MM.1S (cell line): ENCODE results near the gene SCUBE2.

Experiments
- DNase-seq: peaks from one replicate; pipeline ENCODE4 v3.0.0-alpha.2; 2015
- H2AFZ ChIP-seq: fragments of 300-600 bp; sonication (generic); 2 replicates; pipeline ENCODE4 v1.6.0; 2016; ENCODE audit warnings: antibody characterized with exemption, low read length
- H3F3A ChIP-seq: fragments of 300-600 bp; sonication (generic); 2 replicates; pipeline ENCODE4 v1.6.1; 2016; ENCODE audit warnings: mild to moderate bottlenecking, antibody characterized with exemption, low read length, moderate library complexity, mixed read lengths; ENCODE audit not compliant: insufficient read depth
- H3K27ac ChIP-seq: fragments of 300-600 bp; sonication (generic); 2 replicates; pipeline ENCODE4 v1.5.1; 2016; ENCODE audit warnings: mild to moderate bottlenecking, low read length
- H3K27me3 ChIP-seq: fragments of 300-600 bp; sonication (generic); replicated peaks from 2 replicates; pipeline ENCODE4 v1.6.0; 2016; ENCODE audit warnings: low read length; ENCODE audit not compliant: insufficient read depth
- H3K36me3 ChIP-seq: fragments of 300-600 bp; sonication (generic); replicated peaks from 2 replicates; pipeline ENCODE4 v1.6.1; 2016; ENCODE audit warnings: mild to moderate bottlenecking, low read length, mixed read lengths; ENCODE audit not compliant: insufficient read depth
- H3K4me1 ChIP-seq: fragments of 300-600 bp; sonication (generic); 2 replicates; pipeline ENCODE4 v1.6.1; 2016; ENCODE audit warnings: low read length, mixed read lengths
- H3K4me2 ChIP-seq: fragments of 300-600 bp; sonication (generic); 2 replicates; pipeline ENCODE4 v1.6.0; 2016; ENCODE audit warnings: low read depth, low read length
- H3K4me3 ChIP-seq: fragments of 300-600 bp; sonication (generic); 2 replicates; pipeline ENCODE4 v1.5.1; 2016; ENCODE audit warnings: low read length, mixed read lengths
- H3K79me2 ChIP-seq: fragments of 300-600 bp; sonication (generic); 2 replicates; pipeline ENCODE4 v1.6.1; 2016; ENCODE audit warnings: mixed run types, low read length, mixed read lengths
- H3K9ac ChIP-seq: fragments of 300-600 bp; sonication (generic); 2 replicates; pipeline ENCODE4 v1.6.1; 2016; ENCODE audit warnings: low read length, mixed read lengths
- H3K9me2 ChIP-seq: fragments of 300-600 bp; sonication (generic); replicated peaks from 2 replicates; pipeline ENCODE4 v1.6.1; 2016; ENCODE audit warnings: mild to moderate bottlenecking, low read length, mixed read lengths; ENCODE audit not compliant: insufficient read depth
- H3K9me3 ChIP-seq: fragments of 300-600 bp; sonication (generic); replicated peaks from 2 replicates; pipeline ENCODE4 v1.6.1; 2016; ENCODE audit warnings: mild to moderate bottlenecking, low read length, mixed read lengths; ENCODE audit not compliant: insufficient read depth
- H4K20me1 ChIP-seq: fragments of 300-600 bp; sonication (generic); 2 replicates; pipeline ENCODE4 v1.6.1; 2016; ENCODE audit warnings: mild to moderate bottlenecking, low read length, moderate library complexity, mixed read lengths; ENCODE audit not compliant: insufficient read depth
- EZH2 ChIP-seq: fragments of 300-600 bp; sonication (generic); optimal IDR thresholded peaks from 2 replicates; pipeline ENCODE3; 2017; ENCODE audit warnings: low read depth, mild to moderate bottlenecking, antibody characterized with exemption, low read length, mixed read lengths
- EZH2phosphoT487 ChIP-seq: fragments of 300-600 bp; sonication (generic); IDR thresholded peaks from 2 replicates; pipeline ENCODE4 v1.6.1; 2018; ENCODE audit warnings: antibody characterized with exemption, low read length
- TF ChIP-seq, protein P1 (sequence below): fragments of 300-600 bp; sonication (generic); IDR thresholded peaks from 2 replicates; pipeline ENCODE4 v1.5.1; 2016; ENCODE audit warnings: antibody characterized with exemption, low read length, mixed read lengths

SCUBE2 gene

DNA sequence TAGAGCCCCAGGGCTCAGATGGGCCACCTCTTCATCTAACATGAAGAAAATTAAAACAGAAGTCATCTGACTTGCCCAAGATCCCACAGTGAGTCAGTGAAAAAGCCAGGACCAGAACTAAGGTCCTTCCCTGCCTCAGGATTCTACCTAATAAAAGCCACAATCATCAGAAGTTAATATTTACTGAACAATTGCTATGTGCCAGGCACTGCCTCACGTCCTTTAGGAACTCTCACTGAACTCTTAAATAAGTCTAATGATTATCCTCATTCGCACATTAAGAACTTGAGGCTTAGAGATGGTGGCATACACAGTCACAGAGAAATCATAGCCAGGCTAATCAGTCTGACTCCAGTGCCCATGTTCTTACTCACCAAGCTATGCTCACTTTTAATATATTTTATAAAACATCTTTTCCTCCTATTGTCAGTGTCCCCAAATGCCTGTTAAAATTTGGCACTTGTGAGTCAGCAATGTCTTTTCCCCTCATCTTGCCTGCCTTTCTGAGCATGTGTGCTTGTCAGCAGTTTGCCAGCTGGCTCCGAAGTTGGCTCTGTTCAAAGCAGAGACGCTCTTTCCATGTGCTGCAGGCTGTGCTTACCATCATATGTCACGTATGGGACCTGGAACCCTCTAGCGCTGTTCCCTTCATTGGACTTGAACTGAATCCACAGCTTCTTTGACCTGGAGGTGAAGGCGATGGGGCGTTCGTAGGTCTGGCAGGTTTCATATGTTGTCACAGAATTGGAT lies 66.1 kb downstream of the SCUBE2 start:
- H3K9me3 ChIP-seq = no peaks in the 10 kb centered on the region
- H3K4me2 ChIP-seq = no peak overlapping the region
- H3K27me3 ChIP-seq = no peaks in the 10 kb centered on the region
- H3K36me3 ChIP-seq = no peaks in the 10 kb centered on the region
- no peak for TF ChIP-seq EZH2phosphoT487
- no peak for TF ChIP-seq EZH2
- TF ChIP-seq, protein P1, sequence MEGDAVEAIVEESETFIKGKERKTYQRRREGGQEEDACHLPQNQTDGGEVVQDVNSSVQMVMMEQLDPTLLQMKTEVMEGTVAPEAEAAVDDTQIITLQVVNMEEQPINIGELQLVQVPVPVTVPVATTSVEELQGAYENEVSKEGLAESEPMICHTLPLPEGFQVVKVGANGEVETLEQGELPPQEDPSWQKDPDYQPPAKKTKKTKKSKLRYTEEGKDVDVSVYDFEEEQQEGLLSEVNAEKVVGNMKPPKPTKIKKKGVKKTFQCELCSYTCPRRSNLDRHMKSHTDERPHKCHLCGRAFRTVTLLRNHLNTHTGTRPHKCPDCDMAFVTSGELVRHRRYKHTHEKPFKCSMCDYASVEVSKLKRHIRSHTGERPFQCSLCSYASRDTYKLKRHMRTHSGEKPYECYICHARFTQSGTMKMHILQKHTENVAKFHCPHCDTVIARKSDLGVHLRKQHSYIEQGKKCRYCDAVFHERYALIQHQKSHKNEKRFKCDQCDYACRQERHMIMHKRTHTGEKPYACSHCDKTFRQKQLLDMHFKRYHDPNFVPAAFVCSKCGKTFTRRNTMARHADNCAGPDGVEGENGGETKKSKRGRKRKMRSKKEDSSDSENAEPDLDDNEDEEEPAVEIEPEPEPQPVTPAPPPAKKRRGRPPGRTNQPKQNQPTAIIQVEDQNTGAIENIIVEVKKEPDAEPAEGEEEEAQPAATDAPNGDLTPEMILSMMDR = no peak
- H3K9me2 ChIP-seq = no peaks in the 10 kb centered on the region
- no peaks in the 10 kb centered on the region for H3K4me1 ChIP-seq
- no peaks in the 10 kb centered on the region for H3F3A ChIP-seq
- H3K79me2 ChIP-seq = no peaks in the 10 kb centered on the region
- H4K20me1 ChIP-seq = no peaks in the 10 kb centered on the region
- no peak overlapping the region for H3K9ac ChIP-seq
- H2AFZ ChIP-seq = no peak overlapping the region
- H3K4me3 ChIP-seq = no peak overlapping the region
- no peak for DNase-seq
- no peak overlapping the region for H3K27ac ChIP-seq

DNA sequence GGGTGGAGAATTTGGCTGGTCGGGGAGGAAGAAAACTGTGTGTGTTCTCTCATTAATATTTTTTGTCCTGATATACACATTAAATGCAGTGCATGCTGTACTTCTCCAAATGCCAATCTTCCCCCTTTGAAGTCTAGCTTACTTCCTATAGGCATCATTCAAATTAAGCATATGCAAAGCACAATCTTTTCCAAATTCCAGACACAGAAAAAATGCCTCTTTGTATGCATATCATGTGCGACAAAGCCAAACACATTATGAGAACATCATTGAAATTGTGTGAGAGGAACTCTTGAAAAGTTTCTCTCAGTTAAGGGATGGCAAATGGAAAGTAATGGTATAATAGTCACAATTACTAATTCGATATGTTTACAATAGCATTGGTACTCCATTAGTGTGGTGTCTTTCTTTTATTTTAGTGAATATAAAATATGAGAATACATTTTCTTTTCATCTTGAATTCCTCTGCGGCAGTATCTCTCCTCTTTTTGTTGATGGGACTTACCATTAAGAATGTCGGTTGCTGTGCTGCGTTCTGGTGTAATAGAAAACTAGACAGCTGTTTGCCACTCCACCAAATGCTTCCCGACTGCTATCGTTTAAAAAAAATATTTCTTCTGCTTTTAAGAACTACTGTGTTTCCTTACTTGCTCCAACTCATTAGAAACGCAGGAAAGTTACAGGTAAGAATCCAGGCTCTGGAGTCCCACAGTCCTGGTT lies 68.3 kb downstream of the SCUBE2 start:
- no peaks in the 10 kb centered on the region for H3K79me2 ChIP-seq
- no peaks in the 10 kb centered on the region for H3K9me2 ChIP-seq
- H4K20me1 ChIP-seq = no peaks in the 10 kb centered on the region
- no peak overlapping the region for H3K4me3 ChIP-seq
- DNase-seq = no peak
- no peaks in the 10 kb centered on the region for H3F3A ChIP-seq
- H3K9me3 ChIP-seq = no peaks in the 10 kb centered on the region
- H3K27ac ChIP-seq = no peak overlapping the region
- H2AFZ ChIP-seq = no peak overlapping the region
- no peak for TF ChIP-seq EZH2phosphoT487
- no peak for TF ChIP-seq EZH2
- TF ChIP-seq, protein P1 = no peak
- no peaks in the 10 kb centered on the region for H3K4me1 ChIP-seq
- H3K9ac ChIP-seq = no peak overlapping the region
- H3K27me3 ChIP-seq = no peaks in the 10 kb centered on the region
- H3K36me3 ChIP-seq = no peaks in the 10 kb centered on the region
- no peak overlapping the region for H3K4me2 ChIP-seq

DNA sequence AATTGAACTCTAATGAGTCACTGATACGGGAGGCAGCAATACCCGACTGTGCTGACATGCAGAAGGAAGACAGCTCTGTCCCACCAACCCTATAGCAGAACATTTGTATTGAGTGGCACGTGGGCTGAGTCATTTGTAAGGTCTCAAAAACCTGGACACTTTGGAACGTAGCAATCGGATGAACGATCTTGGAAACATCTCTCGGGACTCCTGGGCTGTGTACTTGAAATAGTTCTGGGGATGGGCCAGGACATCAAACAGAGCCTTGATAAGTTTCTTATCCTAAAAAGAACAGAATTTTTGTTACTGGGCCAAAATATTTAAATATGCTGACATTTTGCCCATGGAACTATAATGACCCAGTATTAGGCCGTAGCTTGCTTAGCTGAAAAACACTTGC lies 70.5 kb downstream of the SCUBE2 start:
- H3K4me1 ChIP-seq = no peaks in the 10 kb centered on the region; the same call in 1 of the 2 replicates
- H3K27me3 ChIP-seq = no peaks in the 10 kb centered on the region
- H3K4me3 ChIP-seq = no peak overlapping the region
- no peaks in the 10 kb centered on the region for H3K9me2 ChIP-seq
- no peak overlapping the region for H3K9ac ChIP-seq
- DNase-seq = no peak
- no peaks in the 10 kb centered on the region for H4K20me1 ChIP-seq
- H3F3A ChIP-seq = no peaks in the 10 kb centered on the region
- H3K36me3 ChIP-seq = no peaks in the 10 kb centered on the region
- no peak overlapping the region for H3K27ac ChIP-seq
- no peaks in the 10 kb centered on the region for H3K9me3 ChIP-seq
- no peaks in the 10 kb centered on the region for H3K79me2 ChIP-seq
- H3K4me2 ChIP-seq = no peak overlapping the region
- no peak overlapping the region for H2AFZ ChIP-seq
- TF ChIP-seq EZH2phosphoT487 (no peak), EZH2 (no peak)
- TF ChIP-seq, protein P1 = no peak
